ENCODE data around the gene E2F1.

E2F1 gene

DNA sequence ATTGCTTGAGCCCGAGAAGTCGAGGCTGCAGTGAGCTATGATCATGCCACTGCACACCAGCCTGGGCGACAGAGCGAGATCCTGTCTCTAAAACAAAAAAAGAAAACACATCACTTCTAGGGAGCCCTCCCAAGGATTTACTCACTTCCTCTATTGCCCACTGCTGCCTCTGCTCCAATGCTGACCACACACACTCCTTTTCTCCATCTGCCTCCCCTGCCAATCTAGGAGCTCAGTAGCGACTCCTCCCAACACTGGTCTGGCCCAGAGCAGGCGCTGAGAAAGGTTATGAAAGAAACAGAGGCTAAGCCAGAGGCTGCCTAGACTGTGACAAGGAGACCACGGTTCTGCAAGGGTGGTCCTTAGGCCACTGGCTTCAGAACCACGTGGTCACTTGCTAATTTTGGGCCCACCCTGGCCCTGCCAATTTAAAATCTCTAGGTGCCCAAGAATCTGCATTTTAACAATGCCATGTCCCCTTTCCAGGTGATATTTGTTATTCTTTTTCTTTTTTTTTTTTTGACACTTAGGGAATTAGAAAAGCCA, 1.3 kb upstream of the E2F1 start:
- DNase-seq (ENCODE audit: low read depth, low spot score): no peak

DNA sequence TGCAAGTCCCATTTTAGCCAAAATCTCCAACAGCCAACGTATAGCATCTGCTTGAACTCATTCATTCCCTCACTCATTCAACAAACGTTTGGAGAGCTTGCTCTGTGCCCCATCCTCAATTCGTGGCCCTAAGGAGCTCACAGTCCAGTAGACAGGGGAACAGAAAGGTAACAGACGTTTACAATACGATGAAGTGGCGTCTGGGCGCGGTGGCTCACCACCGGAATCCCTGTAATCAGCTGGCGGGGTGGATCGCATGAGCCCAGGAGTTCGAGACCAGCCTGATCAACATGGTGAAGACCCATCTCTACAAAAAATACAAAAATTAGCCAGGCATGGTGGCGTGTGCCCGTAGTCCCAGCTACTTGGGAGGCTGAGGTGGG, 790 bp upstream of the E2F1 start:
- no peak for DNase-seq (ENCODE audit: low read depth, low spot score)

DNA sequence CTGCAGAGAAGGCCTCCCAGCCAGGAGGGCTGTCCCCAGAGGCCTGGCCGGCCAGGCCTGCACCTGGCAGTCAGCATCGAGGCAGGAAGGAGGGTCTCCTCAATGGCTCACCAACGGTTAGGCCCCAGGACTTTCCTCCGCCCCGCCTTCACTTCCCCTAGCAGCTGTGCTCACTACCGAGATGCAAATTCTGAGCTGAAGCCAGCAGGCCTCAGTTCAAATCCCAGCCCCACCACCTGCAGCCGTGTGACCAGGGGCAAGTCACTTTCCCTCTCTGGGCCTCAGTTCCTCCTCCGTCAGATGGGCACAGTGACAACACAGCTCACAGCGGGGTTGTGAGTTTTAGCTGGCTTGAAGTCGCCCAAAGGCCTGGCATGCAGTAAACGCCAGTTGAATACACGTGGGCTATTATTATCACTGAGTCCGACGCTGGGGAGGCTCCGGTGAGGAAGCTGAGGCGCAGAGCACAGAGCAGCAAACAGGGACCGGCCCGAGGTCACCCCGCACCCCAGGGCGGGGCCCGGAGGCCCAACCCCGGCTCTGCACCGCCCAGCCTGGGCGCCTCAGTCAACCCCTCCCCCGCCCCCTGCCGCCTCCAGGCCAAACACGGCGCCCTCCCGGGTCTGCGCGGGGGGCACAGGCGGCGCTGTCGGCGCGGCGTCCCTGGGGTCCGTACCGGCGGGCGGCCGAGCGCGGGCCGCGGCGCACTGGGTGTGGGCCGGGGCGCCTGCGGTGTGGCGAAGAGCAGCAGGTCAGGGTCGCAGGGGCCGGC, 671 bp downstream of the E2F1 start:
- DNase-seq (ENCODE audit: low read depth, low spot score): no peak

DNA sequence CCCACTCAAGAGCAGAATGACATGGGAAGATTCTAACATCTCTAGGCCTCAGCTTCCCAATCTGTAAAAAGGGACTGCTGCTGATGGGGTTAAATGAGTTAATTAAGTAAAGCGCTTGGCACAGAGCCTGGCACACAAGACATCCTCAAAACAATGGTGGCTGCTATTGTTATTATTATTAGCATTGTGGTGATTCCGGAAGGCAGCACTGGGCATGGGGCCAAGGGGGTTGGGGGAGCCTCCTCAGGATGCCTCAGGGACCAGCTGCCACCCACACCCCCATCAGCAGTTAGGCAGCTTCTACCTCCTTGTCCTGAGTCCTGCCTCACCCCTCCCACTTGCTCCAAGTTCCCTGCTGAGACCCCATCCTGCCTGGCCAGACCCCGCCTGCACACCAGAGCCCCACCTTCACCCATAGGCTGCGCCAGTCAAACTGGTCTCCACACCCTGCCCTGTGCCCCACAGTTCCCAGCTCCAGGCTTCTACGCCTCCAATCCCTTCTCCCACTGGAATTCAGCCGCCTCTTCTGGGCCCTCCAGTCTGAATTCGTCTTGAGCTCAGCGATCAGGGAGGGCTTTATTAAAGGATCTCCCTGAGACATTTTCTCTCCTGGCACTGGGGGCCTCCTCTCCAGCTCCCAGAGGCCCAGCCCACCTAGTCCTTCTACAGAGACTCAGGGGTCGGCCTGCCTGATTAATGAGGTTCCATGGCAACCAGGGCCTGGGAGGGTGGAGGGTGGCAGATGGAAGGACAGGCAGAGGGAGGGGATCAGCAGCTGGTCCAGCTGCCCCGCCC, 1.5 kb downstream of the E2F1 start:
- DNase-seq (ENCODE audit: low read depth, low spot score): no peak

DNA sequence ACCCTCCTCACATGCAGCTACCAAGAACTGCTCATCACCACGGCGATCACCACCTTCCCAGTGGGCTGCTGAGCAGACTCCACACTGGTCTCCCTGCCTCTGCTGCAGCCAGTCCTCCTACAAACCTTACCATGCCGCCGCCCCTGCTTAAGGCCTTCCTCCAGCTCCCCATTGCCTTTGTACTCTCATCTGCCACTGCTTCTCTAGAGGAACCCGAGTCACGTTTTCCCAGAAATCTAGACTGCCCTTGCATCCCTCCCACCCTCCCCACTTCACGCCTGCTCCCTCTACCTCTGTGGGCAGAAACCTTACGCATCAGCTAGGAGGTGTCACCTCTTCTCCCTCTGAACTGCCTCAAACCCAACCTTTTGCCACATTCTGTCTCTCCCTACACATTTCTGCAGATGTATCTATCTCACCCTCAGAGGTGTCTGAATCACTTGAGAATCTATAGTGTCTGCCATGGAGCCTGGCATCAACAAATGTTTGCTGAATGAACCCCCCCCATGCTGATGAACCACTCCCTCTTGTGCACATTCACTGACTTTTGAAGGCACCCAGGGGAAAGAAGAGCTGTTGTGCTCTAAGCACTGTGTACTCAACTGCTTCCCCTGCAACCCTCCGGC, 4.3 kb downstream of the E2F1 start:
- no peak for DNase-seq (ENCODE audit: low read depth, low spot score)

DNA sequence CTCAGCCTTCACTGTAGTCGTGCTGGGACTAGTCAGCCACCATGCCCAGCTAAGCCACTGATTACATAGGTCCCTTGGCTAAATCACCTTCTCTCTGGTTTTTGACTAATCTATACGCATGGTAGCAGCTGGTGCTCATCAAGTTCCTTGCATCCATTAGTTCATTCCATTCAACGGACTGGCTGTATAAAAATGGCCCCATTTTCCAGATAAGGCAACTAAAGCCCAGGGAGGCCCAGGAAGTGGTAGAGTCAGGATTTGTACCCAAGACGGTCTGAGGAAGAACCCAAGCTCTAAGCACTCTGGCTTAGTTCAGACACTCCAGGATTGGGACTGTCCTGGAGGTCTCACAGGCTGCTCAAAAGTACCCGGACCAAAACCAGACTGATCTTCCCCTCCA, 4.9 kb downstream of the E2F1 start:
- no peak for DNase-seq (ENCODE audit: low read depth, low spot score)

DNA sequence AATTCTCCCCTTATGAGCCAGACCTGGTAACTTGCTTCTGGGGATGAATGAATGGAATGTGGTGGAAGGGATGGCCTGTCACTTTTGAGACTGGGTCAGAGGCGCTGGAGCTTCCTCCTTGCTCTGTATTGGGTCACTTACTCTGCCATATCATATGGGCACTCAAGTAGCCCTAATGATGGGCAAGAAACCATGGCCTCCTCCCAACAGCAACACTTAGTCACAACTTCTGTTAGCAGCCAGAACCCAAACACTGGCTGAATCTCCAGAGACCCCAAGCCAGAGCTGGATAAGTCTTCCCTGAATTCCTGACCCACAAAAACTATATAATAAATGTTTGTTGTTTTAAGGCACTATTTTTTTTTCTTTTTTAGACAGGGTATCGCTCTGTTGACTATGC, 5.5 kb downstream of the E2F1 start:
- DNase-seq (ENCODE audit: low read depth, low spot score): peak; percentile 65

DNA sequence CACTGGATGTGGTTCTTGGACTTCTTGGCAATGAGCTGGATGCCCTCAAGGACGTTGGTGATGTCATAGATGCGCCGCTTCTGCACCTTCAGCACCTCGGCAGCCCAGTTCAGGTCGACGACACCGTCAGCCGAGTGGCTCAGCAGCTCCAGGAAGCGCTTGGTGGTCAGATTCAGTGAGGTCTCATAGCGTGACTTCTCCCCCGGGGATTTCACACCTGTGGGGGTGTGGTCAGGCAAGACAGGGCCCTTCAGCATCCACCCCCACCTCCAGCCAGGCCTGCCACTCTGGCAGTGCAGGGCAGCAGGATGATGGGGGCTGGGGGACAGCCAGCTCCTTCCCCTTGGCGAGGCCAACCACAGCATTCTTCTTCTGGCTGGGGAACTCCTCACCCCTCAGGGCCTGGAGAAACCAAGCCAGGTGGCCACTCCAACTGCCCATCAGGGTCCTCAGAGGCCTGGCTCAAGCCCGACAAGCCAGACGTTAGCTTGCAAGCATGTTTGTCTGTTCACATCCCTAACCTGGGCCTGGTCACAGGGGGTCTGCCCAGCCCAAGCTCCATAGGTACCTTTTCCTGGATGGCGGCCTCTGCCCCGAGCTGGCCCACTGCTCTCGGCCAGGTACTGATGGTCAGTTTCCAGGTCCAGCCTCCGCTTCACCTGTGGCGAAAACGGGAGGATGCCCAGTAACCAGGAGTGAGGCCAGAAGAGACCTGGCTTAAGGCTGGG, 6.3 kb downstream of the E2F1 start:
- DNase-seq (ENCODE audit: low read depth, low spot score): no peak

DNA sequence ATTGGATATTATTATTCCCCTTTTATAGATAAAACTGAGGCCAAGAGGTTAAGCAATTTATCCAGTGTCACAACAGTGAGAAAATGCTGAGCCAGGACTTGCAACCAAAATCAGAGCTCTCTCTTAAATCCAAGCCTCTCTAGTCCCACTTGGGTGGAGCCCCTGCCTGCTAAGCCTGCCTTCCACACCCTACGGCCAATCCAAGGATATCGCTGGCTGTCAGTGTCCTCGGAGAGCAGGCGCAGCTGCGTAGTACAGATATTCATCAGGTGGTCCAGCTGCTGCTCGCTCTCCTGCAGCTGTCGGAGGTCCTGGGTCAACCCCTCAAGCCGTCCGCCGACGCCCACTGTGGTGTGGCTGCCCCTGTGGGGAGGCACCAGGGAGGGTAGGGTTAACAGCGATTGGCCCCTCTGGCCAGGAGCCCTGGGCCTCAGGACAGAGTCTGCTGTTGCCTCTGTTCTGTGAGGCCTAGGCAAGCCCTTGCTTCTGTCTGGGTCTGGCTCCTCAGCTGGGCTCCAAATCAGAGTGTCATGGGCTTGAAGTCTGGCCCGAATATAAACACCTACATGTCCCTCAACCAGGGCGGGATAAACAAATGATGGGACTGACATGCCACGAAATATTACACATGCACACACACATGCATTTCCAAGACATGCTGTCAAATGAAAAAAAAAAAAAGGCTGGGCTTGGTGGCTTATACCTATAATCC, 8.0 kb downstream of the E2F1 start:
- no peak for DNase-seq (ENCODE audit: low read depth, low spot score)

DNA sequence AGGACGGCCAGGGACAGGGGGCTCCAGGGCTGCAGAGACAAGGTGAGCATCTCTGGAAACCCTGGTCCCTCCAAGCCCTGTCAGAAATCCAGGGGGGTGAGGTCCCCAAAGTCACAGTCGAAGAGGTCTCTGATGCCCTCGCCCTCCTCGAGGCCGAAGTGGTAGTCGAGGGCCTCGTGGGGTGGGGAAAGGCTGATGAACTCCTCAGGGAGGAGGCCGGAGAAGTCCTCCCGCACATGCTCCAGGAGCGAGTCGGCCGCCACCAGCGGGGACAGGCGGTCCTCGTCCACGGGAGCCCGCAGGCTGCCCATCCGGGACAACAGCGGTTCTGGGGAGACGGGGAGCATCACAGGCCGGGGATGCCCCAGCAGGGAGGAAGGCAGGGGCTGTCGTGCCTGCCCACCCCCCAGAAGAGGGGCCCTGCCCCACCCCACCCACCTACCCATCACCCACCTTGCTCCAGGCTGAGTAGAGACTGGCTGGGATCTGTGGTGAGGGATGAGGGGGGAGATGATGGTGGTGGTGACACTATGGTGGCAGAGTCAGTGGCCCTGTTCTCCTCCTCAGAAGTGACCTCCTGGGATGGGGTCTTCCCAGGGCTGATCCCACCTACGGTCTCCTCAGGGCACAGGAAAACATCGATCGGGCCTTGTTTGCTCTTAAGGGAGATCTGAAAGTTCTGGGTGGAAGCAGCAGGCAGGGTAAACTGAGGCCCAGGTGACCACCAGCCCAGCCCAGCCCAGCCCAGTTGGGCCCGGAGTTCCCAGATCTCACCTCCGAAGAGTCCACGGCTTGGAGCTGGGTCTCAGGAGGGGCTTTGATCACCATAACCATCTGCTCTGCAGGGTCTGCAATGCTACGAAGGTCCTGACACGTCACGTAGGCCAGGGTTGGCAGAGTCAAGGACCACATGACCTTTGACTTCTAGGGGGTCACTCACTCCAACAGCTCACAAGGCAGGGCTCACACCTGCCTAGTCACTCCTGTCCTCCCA, 9.2 kb downstream of the E2F1 start:
- no peak for DNase-seq (ENCODE audit: low read depth, low spot score)

DNA sequence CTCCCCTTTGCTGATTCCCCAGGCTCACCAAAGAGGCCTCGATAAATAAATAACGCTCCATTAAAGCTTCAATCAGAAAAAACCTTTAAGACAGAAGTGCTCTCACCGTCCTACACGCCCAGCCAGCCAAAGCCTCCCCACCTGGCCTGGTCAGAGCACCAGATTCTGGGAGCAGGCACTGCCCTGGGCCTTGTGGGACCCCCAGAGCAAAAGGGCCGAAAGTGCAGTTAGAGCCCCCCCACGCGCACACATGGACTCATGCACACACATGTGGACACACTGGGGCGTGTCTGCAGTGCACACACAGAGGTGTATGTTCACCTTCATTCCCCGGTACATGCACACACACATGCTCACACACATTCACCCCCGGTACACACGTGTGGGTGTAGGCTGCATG, 10.1 kb downstream of the E2F1 start:
- DNase-seq (ENCODE audit: low read depth, low spot score): no peak

DNA sequence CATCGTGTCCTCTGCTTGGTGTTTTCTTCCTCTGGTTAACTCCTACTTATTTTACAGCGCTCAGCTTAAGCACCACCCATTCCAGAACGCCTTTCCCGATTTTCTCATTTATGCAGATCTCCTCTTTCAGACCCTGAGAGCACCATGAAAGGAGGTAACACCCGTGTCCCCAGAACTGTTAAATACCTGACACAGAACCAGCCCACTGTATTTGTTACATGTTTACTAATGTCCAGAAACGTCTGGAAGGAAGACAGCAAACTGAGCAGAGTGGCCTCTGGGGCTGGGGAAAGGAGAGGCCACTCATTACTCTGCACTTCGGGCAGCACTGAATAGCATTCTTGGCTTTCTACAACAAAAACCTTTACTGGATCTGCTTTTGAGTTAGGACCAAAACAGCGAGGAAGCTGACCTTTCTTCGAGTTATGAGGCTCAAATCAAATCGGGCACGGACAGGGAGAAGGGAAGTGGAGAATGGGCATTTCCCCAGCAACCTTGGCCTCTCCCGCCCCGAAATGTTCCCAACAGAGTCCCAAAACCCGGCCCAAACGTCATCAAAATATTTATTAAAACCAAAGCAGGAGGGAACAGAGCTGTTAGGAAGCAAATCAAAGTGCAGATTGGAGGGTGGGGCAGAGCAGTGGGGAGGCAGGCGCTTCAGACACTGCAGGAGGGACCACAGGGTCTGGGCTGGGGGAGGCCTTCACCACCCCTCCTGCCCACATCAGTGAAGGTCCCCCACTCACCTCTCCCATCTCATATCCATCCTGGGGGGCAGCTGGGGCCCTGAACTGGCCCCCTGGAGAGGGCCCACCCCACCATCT, 10.8 kb downstream of the E2F1 start:
- DNase-seq (ENCODE audit: low read depth, low spot score): no peak

DNA sequence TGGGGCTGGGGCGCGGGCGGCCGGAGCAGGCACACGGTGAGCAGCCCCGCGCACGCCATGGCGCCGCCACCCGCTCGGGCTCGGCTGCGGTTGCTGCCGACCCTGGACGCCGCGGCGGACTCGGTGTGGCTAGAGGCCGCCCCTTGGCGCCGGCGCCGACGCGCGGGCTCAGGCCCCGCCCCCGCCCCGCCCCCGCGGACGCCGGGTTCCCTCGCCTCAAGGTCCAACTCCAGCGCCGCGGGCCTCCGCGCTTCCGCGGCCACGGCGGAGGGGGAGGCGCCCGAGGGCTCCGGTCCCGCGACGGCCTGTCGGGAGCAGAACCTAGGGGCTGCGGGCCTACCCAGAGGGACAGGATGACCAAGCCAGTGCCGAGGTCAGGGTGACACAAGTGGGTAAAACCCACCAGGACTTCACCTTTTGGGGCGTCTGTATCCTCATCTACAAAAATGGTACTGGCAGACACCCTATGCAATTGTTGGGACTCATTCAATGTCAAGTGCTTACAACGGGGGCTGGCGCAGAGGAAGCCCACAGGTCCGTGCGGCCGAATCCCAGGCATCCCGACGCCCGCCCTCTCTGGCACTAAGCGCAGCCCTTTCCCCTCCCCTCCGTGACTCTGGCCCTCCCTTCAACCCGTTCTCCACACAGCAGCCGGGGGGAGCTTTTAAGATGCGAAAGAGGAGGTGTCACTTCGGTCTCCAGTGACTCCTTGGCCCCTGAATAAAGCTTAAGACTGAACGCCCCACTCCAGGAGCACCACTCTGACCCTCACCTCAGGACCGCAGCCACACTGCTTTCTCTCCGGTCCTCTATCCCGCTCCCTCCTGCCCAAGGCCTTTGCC, 11.7 kb downstream of the E2F1 start, which contains the start of gene NECAB3:
NECAB3 (minus strand) TSS at position 135 of the 842 bp plus-strand sequence; CDS start at position 59, 76 bp downstream.
- DNase-seq (ENCODE audit: low read depth, low spot score): no peak

DNA sequence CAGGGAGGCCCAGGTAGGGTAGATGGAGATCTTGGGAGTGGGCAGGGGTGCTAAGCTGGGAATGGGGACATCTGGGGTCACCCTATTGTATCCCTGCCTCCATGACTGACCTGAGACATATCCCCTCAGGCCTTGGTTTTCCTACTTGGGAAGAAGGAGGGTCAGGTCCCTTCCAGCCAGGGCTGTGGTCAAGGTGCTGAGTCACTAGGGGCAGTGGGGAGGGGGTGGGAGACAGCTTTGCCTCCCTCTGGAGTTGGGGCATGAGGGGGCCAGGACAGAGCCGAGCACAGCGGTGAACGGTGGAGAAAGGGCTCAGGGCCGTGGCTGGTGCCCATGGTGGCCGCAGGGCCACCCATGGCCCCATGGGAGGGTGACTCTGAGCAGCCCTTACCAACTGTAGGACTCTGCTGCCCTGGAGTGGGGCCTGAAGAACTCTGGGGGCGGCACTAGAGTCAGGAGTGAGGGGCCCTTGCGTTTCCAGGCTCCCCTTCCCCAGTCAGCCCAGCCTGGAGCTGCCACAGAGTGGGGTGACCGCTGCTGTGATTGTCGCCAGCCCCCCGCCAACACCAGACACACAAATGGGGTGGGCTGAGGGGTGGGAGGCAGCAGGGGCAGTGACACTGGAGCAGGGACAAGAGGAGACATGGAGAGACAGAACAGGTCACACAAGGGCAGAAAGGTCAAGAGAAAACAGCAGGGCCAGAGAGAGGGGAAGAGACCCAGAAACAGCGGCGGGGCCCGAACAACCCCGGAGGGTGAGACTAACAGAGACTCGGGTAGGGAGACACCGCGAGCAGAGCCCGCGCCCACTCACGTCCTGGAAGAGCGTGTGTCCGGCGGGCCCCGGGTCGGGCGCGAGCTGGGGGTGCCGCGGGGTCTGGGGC, 12.5 kb downstream of the E2F1 start:
- no peak for DNase-seq (ENCODE audit: low read depth, low spot score)

DNA sequence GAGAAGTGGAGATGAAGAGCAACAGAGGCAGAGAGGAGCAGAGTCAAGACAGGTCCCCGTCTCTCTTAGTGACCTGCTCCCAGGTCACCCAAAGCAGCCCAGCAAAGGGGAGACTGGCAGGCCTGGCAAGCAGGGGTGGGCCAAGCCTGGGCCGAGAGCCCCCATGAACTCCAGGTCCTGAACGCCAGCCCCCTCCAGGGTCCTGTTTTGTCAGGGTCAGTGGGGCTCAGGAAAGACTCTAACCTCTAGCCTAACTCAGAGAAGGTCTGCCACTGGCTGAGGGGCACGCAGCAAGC, 13.1 kb downstream of the E2F1 start:
- no peak for DNase-seq (ENCODE audit: low read depth, low spot score)

DNA sequence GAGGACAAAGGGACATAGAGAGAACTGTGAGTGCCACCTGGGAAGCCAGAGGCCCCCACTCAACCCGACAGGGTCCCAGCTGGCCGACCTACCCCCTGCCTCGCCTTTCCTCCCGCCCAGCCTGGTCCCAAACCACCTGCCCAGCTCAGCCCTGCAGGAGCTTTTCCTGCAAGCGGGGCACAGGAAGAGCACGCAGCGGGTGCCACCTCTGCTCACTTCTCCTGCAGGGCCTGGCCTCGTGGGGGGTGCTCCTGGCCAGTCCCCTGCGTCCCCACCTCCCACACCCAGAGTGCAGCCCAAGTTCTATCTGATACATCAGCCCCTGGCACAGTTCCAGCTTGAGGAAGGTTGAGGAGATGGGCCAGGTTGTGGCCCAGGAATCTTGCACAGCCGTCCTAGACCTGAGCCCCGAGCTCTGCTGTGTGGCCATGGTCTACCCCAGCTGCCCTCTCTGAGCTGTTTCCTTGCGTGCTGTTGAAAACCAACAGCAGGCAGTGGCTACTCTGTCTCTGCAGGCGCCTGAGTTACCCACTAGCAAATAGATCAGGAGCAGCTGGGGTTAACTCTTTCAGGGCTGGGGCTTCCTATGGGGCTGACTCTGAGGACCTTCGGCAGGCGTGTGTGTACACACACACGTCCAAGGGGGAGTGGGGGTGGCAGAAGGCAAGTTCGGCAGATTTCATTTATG, 13.6 kb downstream of the E2F1 start:
- peak; percentile 50 for DNase-seq (ENCODE audit: low read depth, low spot score)
